ENCODE results near the gene TXLNA. TPM values are rescaled to one million over a fixed set of nuclear protein-coding genes. Genes with fewer than 3 reads are reported as not detected.
A peak's percentile ranks its signal among the peaks of the same experiment; 100 is the strongest.
"Not testable (repeated sequence)": the region's sequence is repeated elsewhere in the genome, so short reads cannot be mapped to it uniquely, and the experiment has no call there.

The TXLNA gene
- 32.8 TPM for total RNA-seq
- 10 to 100 TPM; 30.5 to 46.2 (median 34.5) TPM for polyA plus RNA-seq (ENCODE audit: insufficient read depth in 1 of 8, insufficient read length in 8 of 8, low replicate concordance in 1 of 8)
- long read RNA-seq, donor 1, full-length matches to known transcripts, result 1 of 1 reads
- long read RNA-seq, donor 1, partial matches to known transcripts, result 0 of 1 reads
- long read RNA-seq, donor 1, other reads (novel, unspliced or antisense), result 0 of 1 reads
- long read RNA-seq, donor 2, result 0 reads
- long read RNA-seq, donor 3, full-length matches to known transcripts, result 2 of 2 reads
- long read RNA-seq, donor 3, partial matches to known transcripts, result 0 of 2 reads
- long read RNA-seq, donor 3, other reads (novel, unspliced or antisense), result 0 of 2 reads
- long read RNA-seq, donor 4, full-length matches to known transcripts, result 6 of 6 reads
- long read RNA-seq, donor 4, partial matches to known transcripts, result 0 of 6 reads
- long read RNA-seq, donor 4, other reads (novel, unspliced or antisense), result 0 of 6 reads
- long read RNA-seq, donor 5, full-length matches to known transcripts, result 9 of 9 reads
- long read RNA-seq, donor 5, partial matches to known transcripts, result 0 of 9 reads
- long read RNA-seq, donor 5, other reads (novel, unspliced or antisense), result 0 of 9 reads
- long read RNA-seq, donor 6, full-length matches to known transcripts, result 3 of 8 reads
- long read RNA-seq, donor 6, partial matches to known transcripts, result 5 of 8 reads
- long read RNA-seq, donor 6, other reads (novel, unspliced or antisense), result 0 of 8 reads
- long read RNA-seq, donor 7, full-length matches to known transcripts, result 3 of 3 reads
- long read RNA-seq, donor 7, partial matches to known transcripts, result 0 of 3 reads
- long read RNA-seq, donor 7, other reads (novel, unspliced or antisense), result 0 of 3 reads
- long read RNA-seq, donor 8, result 0 reads
- long read RNA-seq, donor 9, full-length matches to known transcripts, result 1 of 1 reads
- long read RNA-seq, donor 9, partial matches to known transcripts, result 0 of 1 reads
- long read RNA-seq, donor 9, other reads (novel, unspliced or antisense), result 0 of 1 reads
- long read RNA-seq, donor 10, full-length matches to known transcripts, result 6 of 6 reads
- long read RNA-seq, donor 10, partial matches to known transcripts, result 0 of 6 reads
- long read RNA-seq, donor 10, other reads (novel, unspliced or antisense), result 0 of 6 reads
- long read RNA-seq, donor 11, full-length matches to known transcripts, result 2 of 2 reads
- long read RNA-seq, donor 11, partial matches to known transcripts, result 0 of 2 reads
- long read RNA-seq, donor 11, other reads (novel, unspliced or antisense), result 0 of 2 reads

GRCh38 chr1:32179443-32180185, at the start of gene TXLNA:
Gene TXLNA, plus strand, starts transcription at chr1:32179675. Its CDS starts 671 bp downstream, at chr1:32180346.
- peak within 1 kb of the TSS; percentile 94 for H3K4me3 ChIP-seq (ENCODE audit: low read length)
- under 1% methylated on average over 79 of the region's 79 CpGs for WGBS (ENCODE audit: insufficient coverage)
- peak within 1 kb of the TSS; percentile 98 for H3K27ac ChIP-seq (ENCODE audit: low read length)
- H3K4me1 ChIP-seq (ENCODE audit: control insufficient read depth, insufficient read depth, low read length), result peaks cover 27% of the 10 kb centered on the region
- H3K9me3 ChIP-seq (replicated peaks; ENCODE audit: control insufficient read depth, low read depth, low read length), result no peaks in the 10 kb centered on the region
- DNase-seq, result peak; percentile 98
- no peaks in the 10 kb centered on the region for H3K27me3 ChIP-seq (ENCODE audit: control insufficient read depth, insufficient read depth, low read length)
- peaks cover 35% of the 10 kb centered on the region for H3K36me3 ChIP-seq (ENCODE audit: control insufficient read depth, insufficient read depth, low read length)

- not testable (repeated sequence) for H3K9me3 ChIP-seq (replicated peaks; ENCODE audit: control insufficient read depth, low read depth, low read length); H3K36me3 ChIP-seq (ENCODE audit: control insufficient read depth, insufficient read depth, low read length); H3K4me1 ChIP-seq (ENCODE audit: control insufficient read depth, insufficient read depth, low read length); H3K27ac ChIP-seq (ENCODE audit: low read length); DNase-seq; H3K4me3 ChIP-seq (ENCODE audit: low read length); H3K27me3 ChIP-seq (ENCODE audit: control insufficient read depth, insufficient read depth, low read length)
- 80% methylated on average over 1 of the region's 9 CpGs for WGBS (ENCODE audit: insufficient coverage)
Measured at GRCh38 chr1:32133950-32134280, 45.6 kb upstream of the TXLNA start.

- no peaks in the 10 kb centered on the region for H3K27me3 ChIP-seq (ENCODE audit: control insufficient read depth, insufficient read depth, low read length)
- no peak overlapping the region for H3K4me3 ChIP-seq (ENCODE audit: low read length)
- H3K36me3 ChIP-seq (ENCODE audit: control insufficient read depth, insufficient read depth, low read length), result peaks cover 1% of the 10 kb centered on the region
- H3K4me1 ChIP-seq (ENCODE audit: control insufficient read depth, insufficient read depth, low read length), result peaks cover 10% of the 10 kb centered on the region
- no peaks in the 10 kb centered on the region for H3K9me3 ChIP-seq (replicated peaks; ENCODE audit: control insufficient read depth, low read depth, low read length)
- no peak overlapping the region for H3K27ac ChIP-seq (ENCODE audit: low read length)
- WGBS (ENCODE audit: insufficient coverage), result 95% methylated on average over 5 of the region's 5 CpGs
- DNase-seq, result no peak
Measured at GRCh38 chr1:32137111-32137510, 42.4 kb upstream of the TXLNA start.

- WGBS (ENCODE audit: insufficient coverage), result 40% methylated on average over 3 of the region's 5 CpGs
- no peaks in the 10 kb centered on the region for H3K27me3 ChIP-seq (ENCODE audit: control insufficient read depth, insufficient read depth, low read length)
- no peaks in the 10 kb centered on the region for H3K9me3 ChIP-seq (replicated peaks; ENCODE audit: control insufficient read depth, low read depth, low read length)
- H3K27ac ChIP-seq (ENCODE audit: low read length), result no peak overlapping the region
- DNase-seq, result no peak
- no peak overlapping the region for H3K4me3 ChIP-seq (ENCODE audit: low read length)
- peaks cover 15% of the 10 kb centered on the region for H3K4me1 ChIP-seq (ENCODE audit: control insufficient read depth, insufficient read depth, low read length)
- H3K36me3 ChIP-seq (ENCODE audit: control insufficient read depth, insufficient read depth, low read length), result no peaks in the 10 kb centered on the region
Measured at GRCh38 chr1:32138965-32139364, 40.5 kb upstream of the TXLNA start.

- peaks cover 15% of the 10 kb centered on the region for H3K4me1 ChIP-seq (ENCODE audit: control insufficient read depth, insufficient read depth, low read length)
Measured at GRCh38 chr1:32142446-32143301, 36.8 kb upstream of the TXLNA start.

GRCh38 chr1:32143302-32143695, 36.2 kb upstream of the TXLNA start:
- Histone ChIP-seq H3K27ac (ENCODE audit: low read length) (peak overlapping the region; percentile 71), H3K4me1 (ENCODE audit: control insufficient read depth, insufficient read depth, low read length) (peaks cover 15% of the 10 kb centered on the region)
- no CpG with 5 or more reads among the region's 4 CpGs for WGBS (ENCODE audit: insufficient coverage)
- not testable (repeated sequence) for H3K36me3 ChIP-seq (ENCODE audit: control insufficient read depth, insufficient read depth, low read length); DNase-seq; H3K27me3 ChIP-seq (ENCODE audit: control insufficient read depth, insufficient read depth, low read length); H3K4me3 ChIP-seq (ENCODE audit: low read length); H3K9me3 ChIP-seq (replicated peaks; ENCODE audit: control insufficient read depth, low read depth, low read length)

More at GRCh38 chr1:32142446-32143301, 36.8 kb upstream of the TXLNA start:
- Histone ChIP-seq H3K4me3 (ENCODE audit: low read length) (no peak overlapping the region), H3K27ac (ENCODE audit: low read length) (peak overlapping the region; percentile 86), H3K9me3 (replicated peaks; ENCODE audit: control insufficient read depth, low read depth, low read length) (peaks cover 3% of the 10 kb centered on the region), H3K27me3 (ENCODE audit: control insufficient read depth, insufficient read depth, low read length) (no peaks in the 10 kb centered on the region), H3K36me3 (ENCODE audit: control insufficient read depth, insufficient read depth, low read length) (no peaks in the 10 kb centered on the region)
- peak; percentile 99 for DNase-seq
- 20% methylated on average over 2 of the region's 6 CpGs for WGBS (ENCODE audit: insufficient coverage)

GRCh38 chr1:32144033-32144432, 35.4 kb upstream of the TXLNA start:
- peak; percentile 47 for DNase-seq
- Histone ChIP-seq H3K4me3 (ENCODE audit: low read length) (no peak overlapping the region), H3K27me3 (ENCODE audit: control insufficient read depth, insufficient read depth, low read length) (no peaks in the 10 kb centered on the region), H3K9me3 (replicated peaks; ENCODE audit: control insufficient read depth, low read depth, low read length) (peaks cover 10% of the 10 kb centered on the region), H3K36me3 (ENCODE audit: control insufficient read depth, insufficient read depth, low read length) (no peaks in the 10 kb centered on the region), H3K27ac (ENCODE audit: low read length) (no peak overlapping the region), H3K4me1 (ENCODE audit: control insufficient read depth, insufficient read depth, low read length) (peaks cover 12% of the 10 kb centered on the region)
- no CpG with 5 or more reads among the region's 3 CpGs for WGBS (ENCODE audit: insufficient coverage)

GRCh38 chr1:32147799-32148198, 31.7 kb upstream of the TXLNA start:
- H3K36me3 ChIP-seq (ENCODE audit: control insufficient read depth, insufficient read depth, low read length); H3K27ac ChIP-seq (ENCODE audit: low read length): not testable (repeated sequence)
- WGBS (ENCODE audit: insufficient coverage), result 88% methylated on average over 3 of the region's 5 CpGs

GRCh38 chr1:32150847-32151246, 28.6 kb upstream of the TXLNA start:
- Histone ChIP-seq H3K27me3 (ENCODE audit: control insufficient read depth, insufficient read depth, low read length) (no peaks in the 10 kb centered on the region), H3K4me1 (ENCODE audit: control insufficient read depth, insufficient read depth, low read length) (peaks cover 17% of the 10 kb centered on the region), H3K36me3 (ENCODE audit: control insufficient read depth, insufficient read depth, low read length) (peaks cover under 1% of the 10 kb centered on the region), H3K27ac (ENCODE audit: low read length) (peak overlapping the region; percentile 85), H3K4me3 (ENCODE audit: low read length) (no peak overlapping the region), H3K9me3 (replicated peaks; ENCODE audit: control insufficient read depth, low read depth, low read length) (peaks cover 10% of the 10 kb centered on the region)
- 61% methylated on average over 7 of the region's 9 CpGs for WGBS (ENCODE audit: insufficient coverage)
- no peak for DNase-seq

More at GRCh38 chr1:32147799-32148198, 31.7 kb upstream of the TXLNA start:
- not testable (repeated sequence) for H3K4me3 ChIP-seq (ENCODE audit: low read length); H3K27me3 ChIP-seq (ENCODE audit: control insufficient read depth, insufficient read depth, low read length); H3K9me3 ChIP-seq (replicated peaks; ENCODE audit: control insufficient read depth, low read depth, low read length); DNase-seq
- H3K4me1 ChIP-seq (ENCODE audit: control insufficient read depth, insufficient read depth, low read length), result peaks cover 19% of the 10 kb centered on the region

Data from muscle of leg (tissue), 16 donors.